Osteoblast (primary cell): Measurements from ENCODE around the gene SUSD4. TPM values are rescaled to one million over a fixed set of nuclear protein-coding genes. Genes with fewer than 3 reads are reported as not detected.
A peak's percentile ranks its signal among the peaks of the same experiment; 100 is the strongest.

ENCODE experiments used
- DNase-seq: peaks from one replicate; pipeline ENCODE4 v3.0.0; 2011; ENCODE audit warnings: low spot score, mixed read lengths; ENCODE audit not compliant: insufficient read length; ENCODE audit errors: missing footprints
- H2AFZ ChIP-seq: 2 replicates; pipeline ENCODE4 v1.6.0; 2011; ENCODE audit warnings: mild to moderate bottlenecking, low read length
- H3K27ac ChIP-seq: 2 replicates; pipeline ENCODE4 v1.5.1; 2011; ENCODE audit warnings: mild to moderate bottlenecking, low read depth, low read length, moderate library complexity
- H3K27me3 ChIP-seq: 2 replicates; pipeline ENCODE4 v1.6.0; 2012; ENCODE audit warnings: mild to moderate bottlenecking, control low read depth, inconsistent platforms, low read length, moderate library complexity; ENCODE audit not compliant: insufficient read depth
- H3K36me3 ChIP-seq: 2 replicates; pipeline ENCODE4 v1.5.1; 2011; ENCODE audit warnings: mild to moderate bottlenecking, low read length, control low read depth, moderate library complexity; ENCODE audit not compliant: insufficient read depth
- H3K4me1 ChIP-seq: 2 replicates; pipeline ENCODE4 v1.5.1; 2011; ENCODE audit warnings: mild to moderate bottlenecking, low read length, control low read depth, moderate library complexity; ENCODE audit not compliant: insufficient read depth
- H3K4me2 ChIP-seq: 2 replicates; pipeline ENCODE4 v1.6.0; 2011; ENCODE audit warnings: mild to moderate bottlenecking, low read length; ENCODE audit not compliant: insufficient read depth
- H3K4me3 ChIP-seq: fragments of 200-600 bp; sonication (generic); 3 replicates; pipeline ENCODE4 v1.5.1; 2012; ENCODE audit warnings: mild to moderate bottlenecking, low read length, inconsistent platforms; ENCODE audit not compliant: insufficient read depth
- H3K79me2 ChIP-seq: 2 replicates; pipeline ENCODE4 v1.6.0; 2012; ENCODE audit warnings: mild to moderate bottlenecking, low read length, control low read depth, inconsistent platforms; ENCODE audit not compliant: insufficient read depth
- H3K9me3 ChIP-seq: 2 replicates; pipeline ENCODE4 v1.5.1; 2011; ENCODE audit warnings: low read depth, low read length, control low read depth
- H4K20me1 ChIP-seq: 2 replicates; pipeline ENCODE4 v1.6.0; 2012; ENCODE audit warnings: mild to moderate bottlenecking, low read length, control low read depth; ENCODE audit not compliant: insufficient read depth
- total RNA-seq: library from RNA; depleted of rRNA; stranded (reverse); fragments of >200 nt; gene quantifications from 2 replicates; pipeline ENCODE4 v1.2.3, GENCODE V29; 2012
- TF ChIP-seq, protein P1 (sequence below): IDR thresholded peaks from 2 replicates; pipeline ENCODE4 v1.5.1; 2011; ENCODE audit warnings: mild to moderate bottlenecking, low read depth, low read length, moderate library complexity; ENCODE audit errors: extremely low read depth

Gene SUSD4, protein sequence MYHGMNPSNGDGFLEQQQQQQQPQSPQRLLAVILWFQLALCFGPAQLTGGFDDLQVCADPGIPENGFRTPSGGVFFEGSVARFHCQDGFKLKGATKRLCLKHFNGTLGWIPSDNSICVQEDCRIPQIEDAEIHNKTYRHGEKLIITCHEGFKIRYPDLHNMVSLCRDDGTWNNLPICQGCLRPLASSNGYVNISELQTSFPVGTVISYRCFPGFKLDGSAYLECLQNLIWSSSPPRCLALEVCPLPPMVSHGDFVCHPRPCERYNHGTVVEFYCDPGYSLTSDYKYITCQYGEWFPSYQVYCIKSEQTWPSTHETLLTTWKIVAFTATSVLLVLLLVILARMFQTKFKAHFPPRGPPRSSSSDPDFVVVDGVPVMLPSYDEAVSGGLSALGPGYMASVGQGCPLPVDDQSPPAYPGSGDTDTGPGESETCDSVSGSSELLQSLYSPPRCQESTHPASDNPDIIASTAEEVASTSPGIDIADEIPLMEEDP
- 0.29 TPM in 1 of 2 replicates, not detected in the other for total RNA-seq

DNA sequence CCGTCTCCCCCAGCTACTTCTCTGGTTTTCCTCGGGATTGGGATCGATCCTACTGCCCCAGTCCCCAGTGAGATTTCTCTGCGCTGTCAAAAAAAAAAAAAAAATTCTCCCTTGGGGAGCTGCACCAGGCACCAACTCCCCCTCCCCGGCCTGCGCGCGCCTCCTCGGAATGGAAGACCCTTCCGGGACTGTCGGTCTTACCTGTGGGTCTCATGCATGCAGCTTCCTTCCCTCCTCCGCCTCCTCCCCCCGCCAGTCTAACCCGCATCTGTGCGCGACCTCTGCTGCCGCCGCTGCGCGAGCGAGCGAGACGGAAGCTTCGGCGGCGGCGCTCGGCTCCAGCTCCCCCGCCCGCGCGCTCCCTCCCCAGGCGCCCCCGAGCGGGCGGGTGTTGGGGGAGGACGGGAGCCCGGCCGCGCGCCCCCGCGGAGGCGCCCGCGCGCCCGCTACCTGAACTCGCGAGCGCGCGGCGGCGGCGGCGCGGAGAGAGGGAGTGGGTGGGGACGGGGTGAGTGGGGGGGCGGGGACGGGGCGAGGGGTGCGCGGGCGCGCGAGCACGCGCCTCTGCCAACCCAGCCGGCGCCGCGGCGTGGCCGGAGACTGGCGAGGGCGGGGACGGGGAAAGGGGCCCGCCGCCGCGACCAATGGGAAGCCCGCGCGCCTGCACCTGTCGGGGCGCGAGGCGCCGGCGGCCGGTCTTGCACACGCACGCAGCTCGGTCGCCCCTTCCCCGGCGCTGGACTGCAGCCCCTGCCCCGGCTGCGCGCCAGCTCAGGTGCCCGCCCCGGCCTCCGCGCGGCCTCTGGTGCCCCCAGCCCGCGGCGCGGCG lies at the start of gene SUSD4:
Gene SUSD4 (minus strand): TSS at position 321 of the 829 bp plus-strand sequence. CDS start 751 bp downstream, outside the sequence.
- TF ChIP-seq, protein P1, sequence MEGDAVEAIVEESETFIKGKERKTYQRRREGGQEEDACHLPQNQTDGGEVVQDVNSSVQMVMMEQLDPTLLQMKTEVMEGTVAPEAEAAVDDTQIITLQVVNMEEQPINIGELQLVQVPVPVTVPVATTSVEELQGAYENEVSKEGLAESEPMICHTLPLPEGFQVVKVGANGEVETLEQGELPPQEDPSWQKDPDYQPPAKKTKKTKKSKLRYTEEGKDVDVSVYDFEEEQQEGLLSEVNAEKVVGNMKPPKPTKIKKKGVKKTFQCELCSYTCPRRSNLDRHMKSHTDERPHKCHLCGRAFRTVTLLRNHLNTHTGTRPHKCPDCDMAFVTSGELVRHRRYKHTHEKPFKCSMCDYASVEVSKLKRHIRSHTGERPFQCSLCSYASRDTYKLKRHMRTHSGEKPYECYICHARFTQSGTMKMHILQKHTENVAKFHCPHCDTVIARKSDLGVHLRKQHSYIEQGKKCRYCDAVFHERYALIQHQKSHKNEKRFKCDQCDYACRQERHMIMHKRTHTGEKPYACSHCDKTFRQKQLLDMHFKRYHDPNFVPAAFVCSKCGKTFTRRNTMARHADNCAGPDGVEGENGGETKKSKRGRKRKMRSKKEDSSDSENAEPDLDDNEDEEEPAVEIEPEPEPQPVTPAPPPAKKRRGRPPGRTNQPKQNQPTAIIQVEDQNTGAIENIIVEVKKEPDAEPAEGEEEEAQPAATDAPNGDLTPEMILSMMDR: no peak
- H3K4me2 ChIP-seq: peak within 1 kb of the TSS; percentile 72

DNA sequence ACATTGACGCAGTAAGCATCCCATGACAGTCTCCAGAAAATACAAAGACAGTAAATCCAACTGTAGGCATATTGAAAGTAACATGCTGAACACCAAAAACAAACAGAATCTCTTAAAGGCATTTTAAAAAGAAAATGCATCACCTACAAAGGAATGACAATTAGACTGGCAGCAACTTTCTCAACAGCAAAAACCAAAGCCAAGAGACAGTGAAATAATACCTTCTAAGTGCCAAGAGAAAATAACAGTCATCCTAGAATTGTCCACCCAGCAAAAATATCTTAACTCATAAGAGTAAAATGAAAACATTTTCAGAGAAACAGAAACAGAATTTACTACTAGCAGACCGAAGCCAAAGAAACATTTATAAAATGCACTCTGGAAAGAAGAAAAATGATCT lies 49.2 kb upstream of the SUSD4 start:
- H4K20me1 ChIP-seq: no peaks in the 10 kb centered on the region
- H3K4me2 ChIP-seq: peak overlapping the region; percentile 32
- no peak overlapping the region for H3K4me3 ChIP-seq
- peaks cover 8% of the 10 kb centered on the region for H3K4me1 ChIP-seq
- no peaks in the 10 kb centered on the region for H3K79me2 ChIP-seq
- H2AFZ ChIP-seq: no peak overlapping the region
- DNase-seq: no peak
- TF ChIP-seq, protein P1: no peak
- H3K27me3 ChIP-seq: peaks cover under 1% of the 10 kb centered on the region
- no peak overlapping the region for H3K27ac ChIP-seq
- H3K36me3 ChIP-seq: no peaks in the 10 kb centered on the region
- no peaks in the 10 kb centered on the region for H3K9me3 ChIP-seq

More for the DNA sequence above, at the start of gene SUSD4:
- no peaks in the 10 kb centered on the region for H3K36me3 ChIP-seq
- H4K20me1 ChIP-seq: no peaks in the 10 kb centered on the region
- no peak within 1 kb of the TSS for H3K27ac ChIP-seq
- H3K4me3 ChIP-seq: peak within 1 kb of the TSS; percentile 46
- peak within 1 kb of the TSS; percentile 41 for H2AFZ ChIP-seq
- DNase-seq: peak; percentile 70
- peaks cover 7% of the 10 kb centered on the region for H3K4me1 ChIP-seq
- H3K27me3 ChIP-seq: peaks cover 59% of the 10 kb centered on the region
- no peaks in the 10 kb centered on the region for H3K9me3 ChIP-seq
- no peaks in the 10 kb centered on the region for H3K79me2 ChIP-seq

DNA sequence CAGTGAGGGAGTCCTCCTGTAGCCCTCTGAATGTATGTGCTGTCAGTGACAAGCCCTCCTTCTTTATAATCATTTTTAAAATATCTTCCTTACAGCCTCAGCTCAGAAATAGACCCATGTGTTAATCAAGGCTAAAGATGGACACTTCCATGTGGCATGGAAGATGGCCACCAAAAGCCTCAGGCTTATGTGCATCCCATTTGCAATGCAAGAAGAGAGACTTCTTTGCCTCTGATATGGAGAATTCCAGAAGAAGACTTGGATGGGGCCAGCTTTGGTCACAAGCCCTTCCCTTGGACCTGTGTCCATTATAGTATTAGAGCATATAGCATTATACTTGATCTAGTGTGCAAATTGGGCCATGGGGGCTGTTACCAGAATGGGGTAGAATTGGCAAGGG lies 47.7 kb upstream of the SUSD4 start:
- no peaks in the 10 kb centered on the region for H3K36me3 ChIP-seq
- no peak overlapping the region for H2AFZ ChIP-seq
- no peaks in the 10 kb centered on the region for H4K20me1 ChIP-seq
- H3K4me2 ChIP-seq: peak overlapping the region; percentile 16
- TF ChIP-seq, protein P1: no peak
- no peaks in the 10 kb centered on the region for H3K27me3 ChIP-seq
- no peak overlapping the region for H3K4me3 ChIP-seq
- peaks cover 8% of the 10 kb centered on the region for H3K4me1 ChIP-seq
- no peak for DNase-seq
- H3K79me2 ChIP-seq: no peaks in the 10 kb centered on the region
- H3K9me3 ChIP-seq: no peaks in the 10 kb centered on the region
- no peak overlapping the region for H3K27ac ChIP-seq

DNA sequence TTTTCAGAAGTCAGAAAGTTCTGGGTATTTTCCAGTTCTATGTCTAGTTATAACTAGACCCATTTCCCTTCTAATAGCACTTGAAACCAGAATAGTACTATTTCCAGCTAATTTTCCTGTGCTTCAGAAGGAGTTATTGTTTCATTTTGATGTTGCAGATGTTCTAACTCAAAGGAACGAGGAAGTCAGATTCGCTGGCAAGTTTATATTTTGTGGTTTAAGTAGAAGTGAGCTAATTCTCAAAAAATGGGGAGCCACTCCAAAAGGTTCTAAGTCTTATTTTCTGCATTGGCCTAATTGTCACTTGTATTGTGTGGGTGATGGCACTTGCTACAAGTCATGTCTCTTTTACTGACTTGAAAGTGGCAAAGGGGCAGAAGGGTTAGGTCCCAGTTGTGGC lies 47.3 kb upstream of the SUSD4 start:
- Histone ChIP-seq H3K27me3 (no peaks in the 10 kb centered on the region), H3K4me3 (no peak overlapping the region), H3K4me2 (peak overlapping the region; percentile 16), H3K79me2 (no peaks in the 10 kb centered on the region), H3K4me1 (peaks cover 8% of the 10 kb centered on the region), H2AFZ (no peak overlapping the region), H3K36me3 (no peaks in the 10 kb centered on the region), H3K9me3 (no peaks in the 10 kb centered on the region), H4K20me1 (no peaks in the 10 kb centered on the region), H3K27ac (no peak overlapping the region)
- no peak for DNase-seq
- TF ChIP-seq, protein P1: no peak
